DOHH2 (cell line): ENCODE data around the gene GCLM.

Experiments used
- CTCF ChIP-seq: fragments of 200-600 bp; sonication (generic); IDR thresholded peaks from one replicate; pipeline ENCODE4 v1.5.1; 2014; ENCODE audit warnings: antibody characterized with exemption, mild to moderate bottlenecking, low read depth, low read length; ENCODE audit not compliant: poor library complexity, severe bottlenecking
- EZH2phosphoT487 ChIP-seq: fragments of 200-600 bp; sonication (generic); IDR thresholded peaks from 2 replicates; pipeline ENCODE4 v1.6.1; 2017; ENCODE audit warnings: borderline replicate concordance, mild to moderate bottlenecking, antibody characterized with exemption, low read length, moderate library complexity, mixed read lengths

DNA sequence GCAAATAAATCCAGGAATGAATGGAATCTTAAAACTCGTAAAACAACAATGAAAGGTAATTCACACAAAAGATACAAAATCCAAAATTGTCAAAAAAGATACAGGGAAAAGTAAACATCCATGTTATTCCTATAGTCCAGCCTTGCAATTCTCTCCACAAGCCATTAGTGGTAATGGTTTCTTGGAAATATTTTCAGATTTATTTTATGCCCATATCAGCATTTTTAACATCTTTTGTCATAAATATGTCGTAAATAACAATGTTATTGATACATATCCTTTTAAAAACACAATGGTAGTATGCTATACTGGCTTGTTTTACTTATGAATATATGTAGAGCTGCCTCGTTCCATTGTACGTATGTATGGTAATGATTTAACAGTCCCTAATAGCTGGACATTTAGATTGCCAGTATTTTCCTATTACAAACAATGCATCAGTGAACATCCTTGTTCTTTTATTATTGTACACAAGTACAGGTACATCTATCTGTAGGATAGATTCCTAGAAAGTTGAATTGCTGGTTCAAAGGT lies 60.8 kb downstream of the GCLM start:
- TF ChIP-seq CTCF (no peak), EZH2phosphoT487 (no peak)
